HG03469 (cell line): Measurements from ENCODE around the gene CARS2.
"Not testable (repeated sequence)": the region's sequence is repeated elsewhere in the genome, so short reads cannot be mapped to it uniquely, and the experiment has no call there.

ENCODE experiments used
- ATAC-seq: cut with Tn5 transposase; IDR thresholded peaks from one replicate; pipeline ENCODE4 v1.9.1; 2021; ENCODE audit warnings: mild to moderate bottlenecking, moderate library complexity, moderate number of reproducible peaks; ENCODE audit not compliant: unreplicated experiment

Gene CARS2, protein sequence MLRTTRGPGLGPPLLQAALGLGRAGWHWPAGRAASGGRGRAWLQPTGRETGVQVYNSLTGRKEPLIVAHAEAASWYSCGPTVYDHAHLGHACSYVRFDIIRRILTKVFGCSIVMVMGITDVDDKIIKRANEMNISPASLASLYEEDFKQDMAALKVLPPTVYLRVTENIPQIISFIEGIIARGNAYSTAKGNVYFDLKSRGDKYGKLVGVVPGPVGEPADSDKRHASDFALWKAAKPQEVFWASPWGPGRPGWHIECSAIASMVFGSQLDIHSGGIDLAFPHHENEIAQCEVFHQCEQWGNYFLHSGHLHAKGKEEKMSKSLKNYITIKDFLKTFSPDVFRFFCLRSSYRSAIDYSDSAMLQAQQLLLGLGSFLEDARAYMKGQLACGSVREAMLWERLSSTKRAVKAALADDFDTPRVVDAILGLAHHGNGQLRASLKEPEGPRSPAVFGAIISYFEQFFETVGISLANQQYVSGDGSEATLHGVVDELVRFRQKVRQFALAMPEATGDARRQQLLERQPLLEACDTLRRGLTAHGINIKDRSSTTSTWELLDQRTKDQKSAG

DNA sequence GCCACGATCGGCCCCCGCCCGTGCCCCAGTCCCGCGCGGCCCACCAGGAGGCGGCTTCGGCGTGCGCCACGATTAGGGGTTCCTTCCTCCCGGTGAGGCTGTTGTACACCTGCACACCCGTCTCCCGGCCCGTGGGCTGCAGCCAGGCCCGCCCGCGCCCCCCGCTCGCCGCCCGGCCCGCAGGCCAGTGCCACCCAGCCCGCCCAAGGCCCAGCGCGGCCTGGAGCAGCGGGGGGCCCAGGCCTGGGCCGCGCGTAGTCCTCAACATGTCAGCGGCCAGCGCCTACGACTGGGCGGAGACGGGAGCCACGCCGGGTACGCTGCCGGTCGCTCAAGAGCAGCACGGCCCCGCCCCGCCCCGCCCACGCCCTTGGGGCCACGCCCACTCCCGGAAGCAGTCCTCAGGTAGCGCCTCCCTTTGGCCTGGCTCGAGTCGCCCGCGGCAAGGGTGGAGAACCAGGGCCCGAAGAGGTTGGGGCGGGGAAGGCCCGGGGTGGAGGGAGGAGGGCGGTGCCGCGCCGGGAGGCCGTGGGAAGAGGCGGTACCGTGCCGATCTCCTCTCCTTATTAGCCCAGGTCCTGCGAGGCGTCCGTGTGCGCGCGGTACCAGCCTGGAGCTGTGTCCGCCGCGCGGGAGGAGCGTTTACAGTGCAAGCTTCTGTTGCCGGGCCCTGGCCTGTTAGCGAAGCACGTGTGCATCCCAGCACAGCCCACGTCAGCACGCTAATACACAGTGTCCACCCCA is at the start of gene CARS2:
TSS of gene CARS2 (minus strand) at position 291 of the 744 bp plus-strand sequence. CDS start at position 268, 23 bp downstream.
- peak; percentile 77 for ATAC-seq

DNA sequence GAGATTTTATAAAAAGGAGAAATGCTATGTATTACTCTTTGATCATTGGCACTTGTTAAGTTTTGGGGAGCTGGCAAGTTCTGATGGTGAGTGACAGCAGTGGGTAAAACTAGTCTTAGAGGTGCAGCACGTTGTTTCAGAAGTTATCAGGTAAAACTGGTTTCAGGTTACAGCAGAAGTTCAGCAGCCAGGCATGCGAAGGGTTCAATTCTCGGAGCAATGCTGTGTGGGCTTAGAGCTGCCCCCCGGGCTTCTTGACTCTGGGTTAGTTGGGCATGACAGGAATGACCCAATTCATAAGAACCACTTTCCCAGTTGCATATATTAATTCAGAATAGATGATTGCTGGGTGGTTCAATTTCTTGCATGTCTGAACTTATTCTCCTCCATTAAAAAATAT is 42.4 kb upstream of the CARS2 start:
- no peak for ATAC-seq

DNA sequence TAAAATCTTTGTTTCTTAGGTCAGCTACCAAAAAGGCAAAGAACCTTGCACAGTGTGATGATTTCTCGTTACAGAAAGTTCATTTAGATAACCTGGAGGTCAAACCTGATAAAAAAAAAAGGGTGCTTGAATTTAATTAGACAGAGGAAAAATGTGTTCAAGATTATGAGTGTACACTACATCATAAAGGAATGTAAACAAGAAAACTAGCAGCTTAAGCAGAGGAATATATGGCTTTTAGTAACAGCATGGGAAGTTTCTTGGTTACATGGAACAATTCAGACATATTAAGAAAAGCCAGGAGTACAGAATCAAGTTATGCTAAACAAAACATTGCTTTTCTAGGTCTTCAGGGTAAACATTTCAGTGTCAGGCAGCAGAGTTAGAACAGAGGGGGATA is 40.5 kb upstream of the CARS2 start:
- no peak for ATAC-seq

DNA sequence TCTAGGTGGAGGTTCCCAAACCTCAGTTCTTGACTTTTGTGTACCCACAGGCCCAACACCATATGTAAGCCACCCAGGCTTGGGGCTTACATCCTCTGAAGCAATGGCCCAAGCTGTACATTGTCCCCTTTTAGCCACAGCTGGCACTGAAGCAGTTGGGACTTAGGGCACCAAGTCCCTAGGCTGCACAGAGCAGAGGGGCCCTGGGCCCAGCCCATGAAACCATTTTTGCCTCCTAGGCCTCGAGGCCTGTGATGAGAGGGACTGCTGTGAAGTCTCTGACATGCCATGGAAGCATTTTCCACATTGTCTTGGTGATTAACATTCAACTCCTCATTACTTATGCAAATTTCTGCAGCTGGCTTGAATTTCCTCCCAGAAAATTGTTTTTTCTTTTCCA is 37.8 kb upstream of the CARS2 start:
- no peak for ATAC-seq

DNA sequence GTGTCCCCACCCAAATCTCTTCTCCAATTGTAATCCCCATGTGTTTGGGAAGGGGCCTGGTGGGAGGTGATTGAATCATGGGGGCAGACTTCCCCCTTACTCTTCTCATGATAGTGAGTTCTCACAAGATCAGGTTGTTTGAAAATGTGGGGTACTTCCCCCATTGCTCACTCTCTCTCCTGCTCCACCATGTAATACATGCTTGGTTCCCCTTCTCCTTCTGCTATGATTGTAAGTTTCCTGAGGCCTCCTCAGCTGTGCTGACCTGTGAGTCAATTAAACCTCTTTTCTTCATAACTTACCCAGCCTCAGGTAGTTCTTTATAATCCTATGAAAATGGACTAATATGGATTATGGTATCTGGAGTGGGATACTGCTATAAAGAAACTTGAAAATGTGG is 31.6 kb upstream of the CARS2 start:
- ATAC-seq = no peak

DNA sequence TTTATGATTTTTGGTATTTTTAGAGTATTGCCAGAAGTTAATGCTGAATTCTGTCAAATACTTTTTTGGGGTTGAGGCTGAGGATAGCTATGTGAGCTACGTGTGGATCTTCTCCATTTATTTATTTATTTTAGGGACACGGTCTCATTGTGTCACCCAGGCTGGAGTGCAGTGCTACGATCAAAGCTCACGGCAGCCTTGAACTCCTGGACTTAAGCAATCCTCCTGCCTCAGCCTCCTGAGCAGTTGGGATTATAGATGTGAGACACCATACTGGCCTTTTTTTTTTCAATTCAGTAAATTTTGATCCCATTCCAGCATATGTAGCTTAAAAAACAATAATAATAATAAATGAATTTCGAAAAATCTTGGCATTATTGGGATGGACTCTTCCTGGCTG is 28.6 kb upstream of the CARS2 start:
- no peak for ATAC-seq

DNA sequence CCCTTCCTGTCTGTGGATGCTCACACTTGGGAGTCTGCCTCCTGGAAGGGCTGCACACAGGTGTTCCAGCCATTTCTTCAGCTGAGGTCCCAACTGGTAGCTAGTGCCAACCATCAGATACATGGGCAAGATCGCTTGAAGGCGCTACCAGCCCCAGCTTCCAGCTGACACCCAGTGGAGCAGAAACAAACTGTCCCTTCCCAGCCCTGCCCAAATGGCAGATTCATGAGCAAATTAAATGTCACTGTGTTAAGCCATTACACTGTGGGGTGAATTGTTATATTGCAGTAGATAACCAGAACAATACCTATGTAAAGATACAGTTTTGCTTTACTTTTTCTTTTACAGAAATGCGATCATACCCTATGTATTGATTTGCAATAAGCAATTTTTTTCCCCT is 25.2 kb upstream of the CARS2 start:
- no peak for ATAC-seq

DNA sequence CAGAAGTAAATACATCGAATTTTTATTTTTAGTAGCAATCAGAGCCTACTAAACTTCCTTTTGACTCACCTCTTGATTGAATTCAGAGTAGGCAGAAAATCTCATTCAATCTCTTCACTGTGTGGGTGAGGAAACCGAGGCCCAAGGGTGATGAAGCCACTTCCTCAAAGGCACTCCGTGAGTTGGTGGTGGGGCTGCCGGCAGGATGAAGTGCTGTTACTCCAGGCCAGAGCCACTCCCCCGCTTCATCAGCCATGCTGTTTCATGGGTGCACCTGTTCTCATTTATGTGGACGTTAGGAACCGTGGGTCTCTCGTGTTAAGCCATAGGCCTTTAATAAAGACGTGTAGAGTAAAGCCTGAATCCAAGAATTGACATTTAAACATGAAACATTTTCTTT is 20.8 kb upstream of the CARS2 start:
- peak; percentile 63 for ATAC-seq

DNA sequence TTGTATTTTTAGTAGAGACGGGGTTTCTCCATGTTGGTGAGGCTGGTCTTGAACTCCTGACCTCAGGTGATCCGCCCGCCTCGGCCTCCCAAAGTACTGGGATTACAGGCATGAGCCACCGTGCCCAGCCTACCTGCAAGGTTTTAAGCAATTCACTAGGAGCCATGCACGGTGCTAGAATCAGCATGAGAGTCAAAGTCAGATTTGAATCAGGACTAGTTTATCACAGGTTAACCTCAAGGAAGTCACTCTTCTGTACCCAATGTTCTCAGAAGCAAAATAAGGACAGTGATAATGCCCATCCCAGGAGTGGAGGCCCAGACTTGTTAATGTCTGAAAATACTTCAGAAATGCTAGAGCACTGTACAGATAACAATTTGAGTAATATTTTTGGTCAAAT is 20.2 kb upstream of the CARS2 start:
- not testable (repeated sequence) for ATAC-seq

DNA sequence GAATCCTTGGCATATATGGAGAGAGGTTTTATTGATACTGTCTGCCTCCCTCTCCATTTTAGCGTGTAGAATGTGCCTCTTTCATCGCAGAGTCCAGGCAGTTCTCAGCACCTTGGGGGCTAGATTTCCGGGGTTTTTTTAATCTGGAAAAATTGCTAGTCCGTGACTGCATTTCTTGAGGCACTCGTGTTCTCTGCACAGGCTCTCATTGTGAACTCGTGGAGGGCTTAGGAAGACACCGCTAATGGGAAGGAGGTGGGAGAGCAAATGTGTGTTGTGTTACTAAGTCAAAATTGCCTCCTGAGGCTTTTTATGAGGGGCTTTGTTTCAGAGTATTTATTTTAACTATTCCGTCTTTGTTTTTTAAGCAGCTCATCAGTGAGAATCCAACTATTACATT is 17.7 kb upstream of the CARS2 start:
- no peak for ATAC-seq

DNA sequence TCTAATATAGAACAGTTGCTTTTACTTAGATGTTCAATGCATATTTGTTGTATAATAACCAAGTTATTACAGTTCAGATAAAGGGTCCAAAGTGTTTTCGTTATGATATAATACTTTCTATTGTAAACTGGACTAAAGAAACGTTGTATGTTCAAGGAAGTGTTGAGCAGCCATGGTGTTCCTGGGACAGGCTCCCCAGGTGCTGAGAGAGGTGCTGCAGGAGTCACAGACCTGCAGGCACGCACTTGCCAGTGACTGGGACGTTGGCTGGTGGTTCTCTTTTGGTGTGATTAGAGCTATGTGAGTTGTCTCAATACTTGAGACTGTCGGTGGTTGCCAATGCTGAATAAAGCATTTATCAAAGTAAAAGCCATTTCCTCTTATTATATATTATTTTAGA is 17.1 kb upstream of the CARS2 start:
- ATAC-seq = no peak

DNA sequence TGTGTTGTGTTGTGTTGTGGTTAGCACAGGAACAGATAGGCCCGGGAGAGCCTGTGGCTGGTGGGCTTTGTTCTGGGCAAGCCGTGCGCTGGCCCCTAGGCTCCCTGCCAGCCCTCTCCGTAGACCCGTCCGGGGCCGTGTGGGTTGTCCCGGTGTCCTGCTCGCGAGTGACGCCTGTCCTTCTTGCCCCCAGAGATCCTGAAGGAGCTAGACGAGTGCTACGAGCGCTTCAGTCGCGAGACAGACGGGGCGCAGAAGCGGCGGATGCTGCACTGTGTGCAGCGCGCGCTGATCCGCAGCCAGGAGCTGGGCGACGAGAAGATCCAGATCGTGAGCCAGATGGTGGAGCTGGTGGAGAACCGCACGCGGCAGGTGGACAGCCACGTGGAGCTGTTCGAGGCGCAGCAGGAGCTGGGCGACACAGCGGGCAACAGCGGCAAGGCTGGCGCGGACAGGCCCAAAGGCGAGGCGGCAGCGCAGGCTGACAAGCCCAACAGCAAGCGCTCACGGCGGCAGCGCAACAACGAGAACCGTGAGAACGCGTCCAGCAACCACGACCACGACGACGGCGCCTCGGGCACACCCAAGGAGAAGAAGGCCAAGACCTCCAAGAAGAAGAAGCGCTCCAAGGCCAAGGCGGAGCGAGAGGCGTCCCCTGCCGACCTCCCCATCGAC is 13.3 kb upstream of the CARS2 start:
- no peak for ATAC-seq

DNA sequence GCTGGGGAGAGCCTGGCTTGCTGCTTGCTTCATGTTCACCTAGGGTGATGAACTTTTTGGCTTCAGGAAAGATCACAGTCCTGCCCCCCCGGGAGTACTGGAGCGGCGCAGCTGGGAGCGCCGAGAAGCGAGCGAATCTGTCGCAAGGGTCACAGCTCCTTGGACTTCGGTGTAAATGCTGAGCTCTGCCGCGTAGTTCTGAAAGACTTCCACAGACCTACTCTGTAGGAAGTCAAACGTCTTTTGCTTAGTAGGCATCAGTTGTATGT is 10.3 kb upstream of the CARS2 start:
- ATAC-seq = no peak

DNA sequence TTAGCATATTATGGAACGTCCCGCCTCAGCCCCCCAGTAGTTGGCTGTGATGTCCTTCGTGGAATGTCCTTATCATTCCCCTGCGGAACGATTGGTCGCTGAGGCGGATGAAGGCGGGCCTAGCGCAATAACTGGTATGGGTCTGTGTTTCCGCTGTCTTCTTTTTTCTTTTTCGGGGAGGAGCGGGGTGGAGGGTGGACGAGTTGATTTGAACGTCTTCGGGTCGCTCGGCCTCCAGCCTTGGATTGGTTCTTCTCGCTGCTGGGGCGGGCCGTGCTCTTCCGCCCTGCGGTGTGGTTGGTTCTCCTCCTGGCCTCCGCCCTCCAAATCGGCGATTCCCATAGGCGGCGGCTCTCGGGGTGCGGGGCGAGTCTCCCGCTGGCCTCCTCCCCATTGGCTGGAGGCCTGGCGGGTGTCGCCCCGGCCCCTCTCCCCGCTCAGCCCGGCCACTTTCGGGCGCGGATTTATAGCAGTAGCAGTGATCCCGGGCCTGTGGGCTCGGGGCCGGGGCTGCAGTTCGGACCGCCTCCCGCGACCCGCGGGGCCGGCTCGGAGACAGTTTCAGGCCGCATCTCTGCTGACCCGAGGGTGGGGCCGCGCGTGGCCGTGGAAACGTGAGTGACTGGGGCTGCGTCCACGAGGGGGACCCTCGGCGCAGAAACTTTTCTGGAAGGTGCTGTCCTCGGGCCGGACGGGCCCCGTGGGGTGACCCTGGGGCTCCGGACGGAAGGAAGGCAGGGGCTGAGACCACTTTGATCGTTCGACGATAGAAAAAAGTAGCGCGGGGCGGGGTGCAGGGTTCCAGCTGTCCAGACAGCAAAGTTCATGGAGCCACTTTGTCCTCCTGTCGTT is 9.7 kb upstream of the CARS2 start:
- peak; percentile 42 for ATAC-seq

DNA sequence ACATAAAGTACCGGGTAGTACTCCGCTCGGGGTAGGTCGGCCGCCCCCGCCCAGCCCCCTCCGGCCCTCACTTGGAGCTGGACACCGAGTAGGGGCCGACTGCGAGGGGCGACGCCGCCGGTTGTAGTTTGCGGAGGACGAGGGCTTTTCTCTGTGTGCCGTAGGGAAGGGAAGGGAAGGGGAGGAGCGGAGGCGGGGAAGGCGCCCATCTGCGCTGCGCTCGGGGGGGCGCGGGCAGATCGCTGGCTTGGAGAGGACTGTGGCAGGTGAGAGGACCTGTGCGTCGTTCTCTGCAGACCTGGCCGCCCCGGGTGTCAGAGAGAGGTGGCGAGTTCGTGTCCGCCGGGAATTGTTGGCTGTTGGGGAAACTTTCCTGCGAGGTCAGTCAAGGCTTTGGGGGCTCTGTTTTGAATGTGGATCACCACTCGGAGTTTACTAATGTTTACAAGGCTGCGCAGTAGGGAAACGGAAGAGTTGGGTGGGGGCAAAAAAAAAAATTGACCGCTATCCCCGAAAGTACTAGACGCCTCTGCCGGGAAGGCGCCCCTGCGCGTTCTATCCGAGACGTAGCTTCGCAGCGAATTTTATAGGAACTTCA is 9.0 kb upstream of the CARS2 start:
- ATAC-seq = no peak

DNA sequence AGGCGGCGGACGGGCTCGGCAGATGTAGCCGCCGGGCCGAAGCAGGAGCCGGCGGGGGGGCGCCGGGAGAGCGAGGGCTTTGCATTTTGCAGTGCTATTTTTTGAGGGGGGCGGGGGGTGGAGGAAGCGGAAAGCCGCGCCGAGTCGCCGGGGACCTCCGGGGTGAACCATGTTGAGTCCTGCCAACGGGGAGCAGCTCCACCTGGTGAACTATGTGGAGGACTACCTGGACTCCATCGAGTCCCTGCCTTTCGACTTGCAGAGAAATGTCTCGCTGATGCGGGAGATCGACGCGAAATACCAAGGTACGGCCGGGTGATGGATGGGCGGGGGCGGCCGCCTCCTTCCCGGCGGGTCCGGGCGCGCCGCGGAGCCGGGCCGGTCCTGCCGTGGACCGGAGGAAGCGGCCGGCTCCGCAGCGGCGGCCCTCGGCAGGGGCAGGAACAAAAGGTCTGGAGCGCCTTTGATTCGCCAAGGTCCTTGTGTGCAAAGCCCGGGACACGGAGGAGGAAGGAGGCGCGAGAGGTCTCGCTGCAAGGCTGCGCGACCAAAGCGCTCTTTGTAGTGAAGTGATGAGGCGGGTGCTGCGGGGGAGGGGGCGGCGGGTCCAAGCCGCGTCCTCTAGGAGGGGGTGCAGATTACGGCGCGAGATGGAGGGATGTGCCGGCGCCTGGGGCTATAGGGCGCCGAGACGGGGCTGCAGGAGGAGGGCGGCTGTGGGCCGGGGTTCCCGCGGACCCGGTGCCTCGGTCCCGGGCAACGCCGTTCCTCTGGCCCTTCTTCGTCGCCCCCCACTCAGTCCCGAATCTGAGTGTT is 8.3 kb upstream of the CARS2 start:
- ATAC-seq = no peak

DNA sequence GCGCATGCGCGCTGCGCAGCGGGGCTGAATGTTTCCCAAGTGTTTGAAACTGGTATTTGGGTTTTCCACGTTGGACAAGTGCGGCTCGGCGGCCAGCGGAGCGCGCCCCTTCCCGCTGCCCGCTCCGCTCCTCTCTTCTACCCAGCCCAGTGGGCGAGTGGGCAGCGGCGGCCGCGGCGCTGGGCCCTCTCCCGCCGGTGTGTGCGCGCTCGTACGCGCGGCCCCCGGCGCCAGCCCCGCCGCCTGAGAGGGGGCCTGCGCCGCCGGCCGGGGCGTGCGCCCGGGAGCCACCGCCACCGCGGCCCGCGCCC is 7.7 kb upstream of the CARS2 start, which contains the start of gene ING1:
TSS of gene ING1 (plus strand) at position 59 of the 311 bp plus-strand sequence. CDS start 450 bp downstream, outside the sequence.
- no peak for ATAC-seq

DNA sequence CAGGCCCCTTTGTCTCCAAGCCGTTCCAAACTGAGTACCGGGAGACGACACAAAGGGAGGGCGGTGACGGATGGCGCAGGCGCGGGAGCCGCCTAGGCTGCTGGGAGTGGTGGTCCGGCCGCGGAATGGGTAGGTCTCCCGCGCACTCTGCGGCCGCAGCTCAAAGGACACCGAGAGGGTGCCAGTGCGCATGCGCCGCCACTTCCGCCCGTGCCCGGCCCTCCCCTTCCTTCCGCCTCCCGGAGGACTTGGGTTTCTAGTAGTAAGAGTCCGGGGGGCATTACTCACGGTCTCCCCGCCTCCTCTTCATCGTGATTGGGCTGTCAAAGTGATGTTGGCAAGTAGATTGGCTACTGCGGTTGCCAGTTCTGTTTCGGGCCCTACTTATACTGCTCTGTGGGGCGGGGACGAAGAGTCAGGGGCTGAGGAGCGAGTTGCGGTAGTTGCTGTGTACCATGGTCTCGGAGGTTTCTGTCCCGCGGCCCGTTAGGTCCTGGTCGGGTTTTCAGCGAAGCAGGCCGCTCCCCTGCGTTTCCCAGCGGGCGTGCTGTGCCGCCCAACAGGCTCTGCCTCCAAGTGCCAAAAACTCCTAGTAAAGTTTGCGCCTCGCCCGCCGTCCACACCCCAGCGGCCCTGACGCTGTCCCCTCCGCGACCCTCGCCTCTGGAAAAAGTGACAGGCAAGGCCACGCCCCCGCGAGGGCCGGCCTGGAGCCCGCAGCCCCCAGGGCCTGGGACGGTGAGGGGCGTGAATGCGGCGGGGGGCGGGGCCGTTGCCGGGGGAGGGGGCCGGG is 7.1 kb upstream of the CARS2 start:
- peak; percentile 29 for ATAC-seq
